ENCODE results near the gene TUSC2. TPM values are rescaled to one million over a fixed set of nuclear protein-coding genes. Genes with fewer than 3 reads are reported as not detected.

The TUSC2 gene
- total RNA-seq, 1 experiment from 2014 or later = 33.5 TPM

DNA sequence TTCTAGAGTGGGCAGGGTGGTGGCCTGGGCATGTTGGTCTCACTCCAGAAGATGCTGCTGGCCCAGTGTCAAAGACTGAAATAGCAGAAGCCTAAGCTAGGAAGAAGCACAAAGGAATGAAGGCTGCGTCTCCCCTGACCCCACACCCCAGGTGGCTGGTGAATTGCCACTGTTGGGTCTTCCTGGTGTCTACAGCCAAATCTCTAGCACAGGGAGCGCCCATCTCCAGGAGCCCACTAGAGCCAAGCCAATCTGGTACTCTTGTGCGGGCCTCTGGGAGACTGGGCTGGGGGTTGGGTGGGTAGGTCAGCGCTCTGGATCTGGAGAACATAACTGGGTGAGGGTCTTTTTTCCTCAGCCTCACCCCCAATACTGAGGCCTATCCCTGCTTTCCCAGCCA lies 894 bp downstream of the TUSC2 start:
- no peak for DNase-seq
- H3K4me1 ChIP-seq (ENCODE audit: insufficient read depth, low read length) = peaks cover 6% of the 10 kb centered on the region; the same call in 1 of the 2 replicates
- peak overlapping the region; percentile 88 to 96 for H3K4me3 Mint-ChIP-seq

More for the DNA sequence above, 894 bp downstream of the TUSC2 start:
- Histone ChIP-seq H4K8ac (replicated peaks; ENCODE audit: insufficient read length, low read depth, low read length) (no peak overlapping the region), H3K27me3 (ENCODE audit: insufficient read depth, low read length) (no peaks in the 10 kb centered on the region), H3K9ac (ENCODE audit: extremely low read depth, insufficient read length, low read length) (peak overlapping the region; percentile 84), H4K20me1 (ENCODE audit: control insufficient read depth, insufficient read depth, insufficient read length) (no peaks in the 10 kb centered on the region), H2AFZ (ENCODE audit: low read length) (no peak overlapping the region), H3T11ph (ENCODE audit: low read length) (no peak overlapping the region), H3K4ac (ENCODE audit: low read depth, low read length) (no peak overlapping the region), H3K23ac (ENCODE audit: insufficient read length, low read depth, low read length) (no peak overlapping the region), H3K14ac (ENCODE audit: insufficient read depth, low read length) (0 out of 2 replicates have a peak overlapping the region, but pooled peaks have one; percentile 25), H4K91ac (ENCODE audit: insufficient read length, low read depth, low read length) (no peak overlapping the region), H2AK5ac (ENCODE audit: insufficient read length, low read length) (no peak overlapping the region), H3K9me3 (ENCODE audit: control insufficient read depth, low read depth, low read length) (no peaks in the 10 kb centered on the region), H3K79me2 (ENCODE audit: insufficient read depth, low read length) (peaks cover 4% of the 10 kb centered on the region; the same call in 1 of the 2 replicates), H3K79me1 (ENCODE audit: insufficient read depth, low read depth, low read length, poor library complexity, severe bottlenecking) (peaks cover 6% of the 10 kb centered on the region), H2BK15ac (ENCODE audit: low read depth, low read length) (no peak overlapping the region), H2BK20ac (ENCODE audit: low read depth, low read length, poor library complexity, severe bottlenecking) (no peak overlapping the region), H3K18ac (ENCODE audit: insufficient read length, low read depth, low read length) (no peak overlapping the region), H3K4me2 (ENCODE audit: insufficient read depth, insufficient read length, low read length) (peak overlapping the region; percentile 94), H3K56ac (ENCODE audit: insufficient read length, low read depth, low read length) (no peak overlapping the region), H3K23me2 (ENCODE audit: insufficient read length, low read depth, low read length, poor library complexity, severe bottlenecking) (peaks cover 18% of the 10 kb centered on the region), H2BK12ac (ENCODE audit: insufficient read length, low read depth, low read length) (no peak overlapping the region), H2BK120ac (ENCODE audit: low read depth, low read length, poor library complexity, severe bottlenecking) (no peak overlapping the region), H2BK5ac (ENCODE audit: insufficient read length, low read length) (no peak overlapping the region), H4K5ac (ENCODE audit: insufficient read length, low read depth, low read length) (no peak overlapping the region), H3K27ac (ENCODE audit: insufficient read length, low read depth, low read length) (no peak overlapping the region)
- Mint-ChIP-seq H3K9me3 (no peaks in the 10 kb centered on the region), H3K27ac (peak overlapping the region in 1 of 3 experiments; percentile 53; a peak in 1 of 7 replicates), H3K27me3 (ENCODE audit: low read depth) (no peaks in the 10 kb centered on the region; the same call in 1 of the 2 replicates), H3K36me3 (ENCODE audit: insufficient read depth in 1 of 3, low read depth in 3 of 3) (peaks cover 22 to 54% (median 37%) of the 10 kb centered on the region in 3 experiments; a peak in 6 of 7 replicates), H3K4me1 (peaks cover 15 to 31% of the 10 kb centered on the region in 2 experiments)
- WGBS (ENCODE audit: extremely low coverage, insufficient read length, low lambda C conversion rate) = no CpG with 5 or more reads among the region's 4 CpGs
- TF ChIP-seq, protein P1, sequence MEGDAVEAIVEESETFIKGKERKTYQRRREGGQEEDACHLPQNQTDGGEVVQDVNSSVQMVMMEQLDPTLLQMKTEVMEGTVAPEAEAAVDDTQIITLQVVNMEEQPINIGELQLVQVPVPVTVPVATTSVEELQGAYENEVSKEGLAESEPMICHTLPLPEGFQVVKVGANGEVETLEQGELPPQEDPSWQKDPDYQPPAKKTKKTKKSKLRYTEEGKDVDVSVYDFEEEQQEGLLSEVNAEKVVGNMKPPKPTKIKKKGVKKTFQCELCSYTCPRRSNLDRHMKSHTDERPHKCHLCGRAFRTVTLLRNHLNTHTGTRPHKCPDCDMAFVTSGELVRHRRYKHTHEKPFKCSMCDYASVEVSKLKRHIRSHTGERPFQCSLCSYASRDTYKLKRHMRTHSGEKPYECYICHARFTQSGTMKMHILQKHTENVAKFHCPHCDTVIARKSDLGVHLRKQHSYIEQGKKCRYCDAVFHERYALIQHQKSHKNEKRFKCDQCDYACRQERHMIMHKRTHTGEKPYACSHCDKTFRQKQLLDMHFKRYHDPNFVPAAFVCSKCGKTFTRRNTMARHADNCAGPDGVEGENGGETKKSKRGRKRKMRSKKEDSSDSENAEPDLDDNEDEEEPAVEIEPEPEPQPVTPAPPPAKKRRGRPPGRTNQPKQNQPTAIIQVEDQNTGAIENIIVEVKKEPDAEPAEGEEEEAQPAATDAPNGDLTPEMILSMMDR (conservative IDR thresholded peaks at IDR 0.05) = no peak

Measured in H9 (cell line).